Muscle layer of colon (tissue), 2 donors: ENCODE measurements around the gene ANO2.
"Not testable (repeated sequence)": the region's sequence is repeated elsewhere in the genome, so short reads cannot be mapped to it uniquely, and the experiment has no call there.

Experiments used
- H3K27ac ChIP-seq: one replicate; pipeline ENCODE4 v1.7.0; 2013; ENCODE audit warnings: low read depth, mild to moderate bottlenecking, low read length, moderate library complexity
- H3K27me3 ChIP-seq, 2 donors: one replicate each; pipeline ENCODE4 v1.7.0; 2013; ENCODE audit warnings: low read length in 2 of 2, mild to moderate bottlenecking in 2 of 2; ENCODE audit not compliant: insufficient read depth in 2 of 2, control insufficient read depth in 1 of 2
- H3K36me3 ChIP-seq: one replicate; pipeline ENCODE4 v1.7.0; 2013; ENCODE audit warnings: mild to moderate bottlenecking, low read length; ENCODE audit not compliant: insufficient read depth
- H3K4me1 ChIP-seq: one replicate; pipeline ENCODE4 v1.7.0; 2013; ENCODE audit warnings: mild to moderate bottlenecking, low read length; ENCODE audit not compliant: insufficient read depth
- H3K4me3 ChIP-seq, 2 donors: one replicate each; pipeline ENCODE4 v1.7.0; 2013; ENCODE audit warnings: low read length in 2 of 2, low read depth in 1 of 2, mild to moderate bottlenecking in 1 of 2, moderate library complexity in 1 of 2
- H3K9ac ChIP-seq: one replicate; pipeline ENCODE4 v1.7.0; 2013; ENCODE audit warnings: low read length
- H3K9me3 ChIP-seq: one replicate; pipeline ENCODE4 v1.7.0; 2013; ENCODE audit warnings: mild to moderate bottlenecking, low read length
- donor health status: abdominal sarcoma.
- donor health status: Adenocarcinoma of cecum.

ANO2 gene

GRCh38 chr12:5685935-5686334 is 259.1 kb downstream of the ANO2 start:
- Histone ChIP-seq H3K9ac (no peak overlapping the region), H3K27ac (no peak overlapping the region), H3K27me3 (no peaks in the 10 kb centered on the region), H3K4me1 (no peaks in the 10 kb centered on the region), H3K9me3 (no peaks in the 10 kb centered on the region), H3K36me3 (no peaks in the 10 kb centered on the region), H3K4me3 (no peak overlapping the region)

- no peak overlapping the region for H3K27ac ChIP-seq
- H3K9me3 ChIP-seq: no peaks in the 10 kb centered on the region
- H3K4me1 ChIP-seq: no peaks in the 10 kb centered on the region
- H3K27me3 ChIP-seq: no peaks in the 10 kb centered on the region
- H3K36me3 ChIP-seq: no peaks in the 10 kb centered on the region
- no peak overlapping the region for H3K4me3 ChIP-seq
- H3K9ac ChIP-seq: no peak overlapping the region
Measured at GRCh38 chr12:5684989-5685388, 260.1 kb downstream of the ANO2 start.

- no peaks in the 10 kb centered on the region for H3K36me3 ChIP-seq
- no peaks in the 10 kb centered on the region for H3K9me3 ChIP-seq
- H3K27ac ChIP-seq: no peak overlapping the region
- no peak overlapping the region for H3K9ac ChIP-seq
- no peaks in the 10 kb centered on the region for H3K4me1 ChIP-seq
- H3K4me3 ChIP-seq: no peak overlapping the region
- no peaks in the 10 kb centered on the region for H3K27me3 ChIP-seq
Measured at GRCh38 chr12:5682581-5682980, 262.5 kb downstream of the ANO2 start.

- Histone ChIP-seq H3K4me3 (no peak overlapping the region), H3K36me3 (no peaks in the 10 kb centered on the region), H3K27me3 (no peaks in the 10 kb centered on the region), H3K27ac (no peak overlapping the region), H3K4me1 (no peaks in the 10 kb centered on the region), H3K9ac (no peak overlapping the region), H3K9me3 (no peaks in the 10 kb centered on the region)
Measured at GRCh38 chr12:5678176-5678575, 266.9 kb downstream of the ANO2 start.

- H3K27me3 ChIP-seq, H3K36me3 ChIP-seq, H3K4me3 ChIP-seq, H3K27ac ChIP-seq, H3K9me3 ChIP-seq, H3K9ac ChIP-seq, H3K4me1 ChIP-seq: not testable (repeated sequence)
Measured at GRCh38 chr12:5669624-5670023, 275.4 kb downstream of the ANO2 start.

GRCh38 chr12:5665615-5666014 is 279.4 kb downstream of the ANO2 start:
- Histone ChIP-seq H3K27ac (no peak overlapping the region), H3K4me3 (no peak overlapping the region)

GRCh38 chr12:5661811-5662210 is 283.2 kb downstream of the ANO2 start:
- Histone ChIP-seq H3K9ac (no peak overlapping the region), H3K27me3 (no peaks in the 10 kb centered on the region), H3K4me3 (no peak overlapping the region), H3K27ac (no peak overlapping the region), H3K4me1 (no peaks in the 10 kb centered on the region), H3K9me3 (no peaks in the 10 kb centered on the region), H3K36me3 (no peaks in the 10 kb centered on the region)

More at GRCh38 chr12:5665615-5666014, 279.4 kb downstream of the ANO2 start:
- no peaks in the 10 kb centered on the region for H3K9me3 ChIP-seq
- H3K36me3 ChIP-seq: no peaks in the 10 kb centered on the region
- H3K4me1 ChIP-seq: no peaks in the 10 kb centered on the region
- no peaks in the 10 kb centered on the region for H3K27me3 ChIP-seq
- no peak overlapping the region for H3K9ac ChIP-seq

- Histone ChIP-seq H3K4me1 (no peaks in the 10 kb centered on the region), H3K27me3 (no peaks in the 10 kb centered on the region), H3K9ac (no peak overlapping the region), H3K4me3 (no peak overlapping the region), H3K9me3 (no peaks in the 10 kb centered on the region), H3K27ac (no peak overlapping the region), H3K36me3 (no peaks in the 10 kb centered on the region)
Measured at GRCh38 chr12:5660238-5660637, 284.8 kb downstream of the ANO2 start.

- not testable (repeated sequence) for H3K36me3 ChIP-seq, H3K9me3 ChIP-seq, H3K4me3 ChIP-seq, H3K27me3 ChIP-seq, H3K4me1 ChIP-seq, H3K27ac ChIP-seq, H3K9ac ChIP-seq
Measured at GRCh38 chr12:5658339-5658941, 286.6 kb downstream of the ANO2 start.

- no peaks in the 10 kb centered on the region for H3K4me1 ChIP-seq
- H3K27me3 ChIP-seq: peaks cover 0 to 4% of the 10 kb centered on the region in 2 donors
- H3K4me3 ChIP-seq: no peak overlapping the region
- no peaks in the 10 kb centered on the region for H3K36me3 ChIP-seq
- no peaks in the 10 kb centered on the region for H3K9me3 ChIP-seq
- no peak overlapping the region for H3K9ac ChIP-seq
- H3K27ac ChIP-seq: no peak overlapping the region
Measured at GRCh38 chr12:5656836-5657235, 288.2 kb downstream of the ANO2 start.

- no peak overlapping the region for H3K27ac ChIP-seq
- no peaks in the 10 kb centered on the region for H3K36me3 ChIP-seq
- peaks cover 0 to 4% of the 10 kb centered on the region in 2 donors for H3K27me3 ChIP-seq
- H3K4me3 ChIP-seq: no peak overlapping the region
- no peaks in the 10 kb centered on the region for H3K4me1 ChIP-seq
- H3K9me3 ChIP-seq: no peaks in the 10 kb centered on the region
- no peak overlapping the region for H3K9ac ChIP-seq
Measured at GRCh38 chr12:5655120-5655519, 289.9 kb downstream of the ANO2 start.

- no peak overlapping the region for H3K4me3 ChIP-seq
- H3K27ac ChIP-seq: no peak overlapping the region
- H3K9me3 ChIP-seq: no peaks in the 10 kb centered on the region
- no peak overlapping the region for H3K9ac ChIP-seq
- no peaks in the 10 kb centered on the region for H3K36me3 ChIP-seq
- H3K4me1 ChIP-seq: no peaks in the 10 kb centered on the region
- peaks cover 0 to 4% of the 10 kb centered on the region in 2 donors for H3K27me3 ChIP-seq
Measured at GRCh38 chr12:5654019-5654418, 291.0 kb downstream of the ANO2 start.
